Stimulated activated CD8-positive, alpha-beta memory T cell treated with anti-CD3 and anti-CD28 coated beads, Interleukin-4, amount 100 ng/mL, for 4 hours (primary cell): ENCODE measurements around the gene VWF.

Experiments
- DNase-seq, 2 donors: peaks; one replicate each; pipeline ENCODE4 v3.0.0-alpha.2; 2020; ENCODE audit warnings: low read depth in 2 of 2, low spot score in 1 of 2

Gene VWF

GRCh38 chr12:6080149-6081045, 44.1 kb downstream of the VWF start:
- DNase-seq = no peak

- DNase-seq = no peak
These were observed 45.9 kb downstream of the VWF start for GRCh38 chr12:6078398-6079096.

GRCh38 chr12:6077692-6078083, 46.8 kb downstream of the VWF start:
- no peak for DNase-seq

- no peak for DNase-seq
These were observed 47.4 kb downstream of the VWF start for GRCh38 chr12:6076776-6077691.

- DNase-seq = no peak
These were observed 48.1 kb downstream of the VWF start for GRCh38 chr12:6076346-6076745.

- DNase-seq = no peak
These were observed 49.4 kb downstream of the VWF start for GRCh38 chr12:6074979-6075585.

GRCh38 chr12:6074427-6074826, 50.0 kb downstream of the VWF start:
- no peak for DNase-seq

- no peak for DNase-seq
These were observed 51.0 kb downstream of the VWF start for GRCh38 chr12:6073426-6073825.

- no peak for DNase-seq
These were observed 52.1 kb downstream of the VWF start for GRCh38 chr12:6072302-6072752.

- no peak for DNase-seq
These were observed 52.9 kb downstream of the VWF start for GRCh38 chr12:6071589-6071988.

- DNase-seq = no peak
These were observed 53.8 kb downstream of the VWF start for GRCh38 chr12:6070472-6071257.

- peak in 1 of 2 donors; percentile 5 for DNase-seq
These were observed 54.9 kb downstream of the VWF start for GRCh38 chr12:6069437-6070093.

- DNase-seq = no peak
These were observed 56.2 kb downstream of the VWF start for GRCh38 chr12:6068227-6068626.

GRCh38 chr12:6067152-6067916, 57.1 kb downstream of the VWF start:
- no peak for DNase-seq

- no peak for DNase-seq
These were observed 57.8 kb downstream of the VWF start for GRCh38 chr12:6066651-6067050.

- no peak for DNase-seq
These were observed 58.6 kb downstream of the VWF start for GRCh38 chr12:6065863-6066199.

GRCh38 chr12:6065131-6065862, 59.2 kb downstream of the VWF start:
- DNase-seq = no peak
